NCI-H748 (cell line): ENCODE data around the gene QPCT.
"Not testable (repeated sequence)": the region's sequence is repeated elsewhere in the genome, so short reads cannot be mapped to it uniquely, and the experiment has no call there.

Experiments used
- DNase-seq: peaks from one replicate; lab custom pipeline; 2025; ENCODE audit not compliant: unreplicated experiment; lab: John Stamatoyannopoulos, UW

QPCT gene

DNA sequence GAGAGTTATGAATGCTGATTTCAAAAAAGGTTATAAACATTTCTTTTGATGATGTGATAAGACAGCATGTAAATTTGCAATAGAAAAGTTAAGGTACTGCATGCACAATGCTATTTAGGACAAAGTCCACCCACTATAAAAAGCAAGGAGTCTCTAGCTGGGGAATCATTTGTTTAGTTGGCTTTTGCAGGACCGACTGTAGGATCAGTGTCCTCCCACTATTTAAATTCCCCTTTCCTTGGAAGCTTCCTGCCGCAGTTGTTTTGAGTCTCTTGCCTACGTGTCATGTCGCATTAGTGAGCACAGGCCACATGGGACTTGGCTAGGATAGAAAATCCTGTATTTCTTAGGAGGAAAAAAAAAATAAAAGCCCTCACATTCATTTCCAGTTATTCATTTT, 13.1 kb downstream of the QPCT start:
- DNase-seq: no peak

DNA sequence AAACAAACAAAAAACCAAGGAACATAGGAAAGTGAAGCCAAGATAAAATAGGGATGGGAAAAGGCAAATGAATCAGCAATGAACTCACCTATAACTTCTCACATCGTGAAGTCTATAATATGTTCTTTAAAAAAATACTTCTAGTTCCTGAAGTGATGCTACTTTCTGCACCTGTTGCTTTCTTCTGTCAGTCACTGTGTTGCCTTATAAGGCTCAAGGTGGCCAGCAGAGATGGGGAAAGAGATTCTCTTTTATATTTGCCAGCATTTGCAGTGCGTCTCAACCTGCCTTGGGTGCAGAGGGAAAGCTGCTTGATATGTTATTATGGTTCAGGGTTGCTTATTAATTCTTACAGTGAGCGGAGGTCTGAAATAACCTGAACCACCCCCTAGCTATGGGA, 14.0 kb downstream of the QPCT start:
- no peak for DNase-seq

DNA sequence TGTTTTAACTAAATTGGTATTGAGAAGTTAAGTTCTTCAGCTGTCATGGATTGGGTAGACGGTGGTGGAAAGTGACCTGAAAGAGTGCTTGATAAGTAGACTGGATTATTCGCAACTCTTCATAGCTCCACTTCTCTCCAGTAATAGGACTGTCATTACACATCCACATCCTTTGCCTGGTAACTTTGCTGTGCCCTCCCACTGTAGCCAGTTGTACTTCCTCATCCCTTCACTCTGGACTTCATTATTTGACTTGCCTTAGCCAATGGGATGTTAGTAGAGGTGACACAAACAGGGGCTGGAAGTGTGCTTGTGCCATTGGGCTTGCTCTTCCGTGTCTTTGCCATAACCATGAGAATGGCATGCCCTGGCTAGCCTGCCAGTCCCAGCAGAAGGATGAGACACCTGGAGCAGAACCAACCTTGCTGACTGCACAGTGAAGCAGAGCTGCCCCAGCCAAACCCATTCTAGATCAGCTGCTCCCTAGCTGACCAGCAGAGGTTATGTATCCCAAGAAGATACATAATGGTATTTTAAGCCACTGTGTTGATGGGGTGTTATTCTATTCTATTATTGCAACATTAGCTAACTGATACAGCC, 16.9 kb downstream of the QPCT start:
- DNase-seq: no peak

DNA sequence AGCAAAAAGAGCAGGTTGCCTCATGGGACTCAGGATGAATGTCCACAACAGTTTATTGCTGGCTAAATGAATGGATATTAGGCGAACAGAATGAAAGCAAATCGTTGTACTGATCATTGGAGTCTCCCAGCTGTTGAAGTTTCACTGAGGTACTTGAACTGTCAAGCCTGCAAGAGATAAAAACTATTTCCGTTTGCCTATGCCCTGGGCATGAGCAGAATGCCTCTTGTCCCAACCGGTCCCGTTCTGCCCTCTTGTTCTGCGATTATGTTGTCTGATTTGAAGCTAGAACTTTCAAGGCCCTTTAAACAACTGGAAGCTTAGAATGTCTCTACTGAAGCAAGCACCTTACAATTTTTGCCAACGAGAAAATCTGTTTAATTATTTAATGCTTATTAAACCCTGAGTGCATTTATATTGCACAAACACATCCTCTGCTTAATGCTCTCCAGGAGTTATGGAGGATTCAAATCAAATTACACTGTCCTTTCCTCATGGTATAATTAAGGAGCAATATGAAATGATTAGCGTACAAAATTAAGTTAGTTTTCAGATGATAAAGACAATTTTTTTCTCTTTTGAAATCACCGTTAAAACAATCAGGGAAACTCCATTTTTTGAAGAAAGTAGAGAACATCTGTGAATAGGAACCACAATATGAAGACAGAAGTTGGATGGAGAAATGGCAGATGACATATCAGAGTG, 17.7 kb downstream of the QPCT start:
- DNase-seq: no peak

DNA sequence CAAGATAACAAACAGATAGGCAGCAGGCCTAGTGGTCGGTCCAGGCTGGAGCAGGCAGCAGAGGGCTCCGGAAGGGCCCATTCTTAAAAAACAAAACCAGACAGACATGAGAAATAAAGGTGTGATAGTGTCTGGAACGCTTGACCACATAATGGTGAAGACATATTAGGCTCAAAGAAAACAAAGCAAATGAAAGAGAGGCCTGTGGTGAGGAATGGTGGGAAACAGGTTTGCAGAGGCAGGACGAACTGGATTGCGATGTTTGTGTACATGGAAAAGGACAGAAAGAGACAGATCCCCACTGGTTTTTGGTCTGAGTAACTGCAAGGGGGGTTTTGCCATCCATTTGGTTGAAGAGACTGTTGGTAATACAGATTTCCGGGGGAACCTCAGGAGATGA, 19.9 kb downstream of the QPCT start:
- DNase-seq: no peak

DNA sequence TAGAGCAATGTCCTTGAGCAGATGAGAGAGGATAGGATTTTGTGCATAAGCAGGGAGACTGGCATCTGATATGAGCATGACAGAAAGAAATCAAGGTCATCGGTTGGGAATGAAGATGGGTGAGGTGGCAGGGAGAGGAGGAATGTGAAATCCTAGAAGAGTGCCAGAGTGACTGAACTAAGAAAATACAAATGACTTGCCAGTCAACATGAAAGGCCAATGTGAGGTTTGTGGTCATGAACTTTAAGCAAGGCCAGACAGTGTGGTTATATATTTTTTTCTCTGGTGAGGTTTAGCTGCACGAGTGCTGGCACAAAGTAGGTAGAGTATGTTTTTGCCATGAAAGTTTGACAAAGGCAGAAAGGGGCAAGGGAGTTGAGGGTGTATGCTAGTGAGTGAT, 21.2 kb downstream of the QPCT start:
- DNase-seq: no peak

DNA sequence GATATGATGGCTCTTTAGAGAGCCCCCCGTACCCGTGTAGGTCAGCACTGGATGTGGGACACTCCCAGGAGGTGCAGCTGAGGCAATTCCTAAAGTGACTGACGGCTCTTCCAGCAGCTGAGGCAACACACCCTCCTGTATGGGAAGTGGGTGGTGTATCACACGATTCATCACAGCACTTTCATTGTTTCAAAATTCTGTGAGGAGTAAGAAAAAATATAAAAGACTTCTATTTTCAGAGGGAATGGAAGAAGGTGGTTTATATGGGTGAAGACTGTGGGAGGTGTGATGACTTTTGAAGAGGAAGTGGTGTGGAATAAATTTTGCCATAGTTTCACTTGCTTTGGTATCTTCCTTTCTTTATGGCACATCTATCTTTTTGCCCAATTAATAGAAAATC, 22.3 kb downstream of the QPCT start:
- DNase-seq: no peak

DNA sequence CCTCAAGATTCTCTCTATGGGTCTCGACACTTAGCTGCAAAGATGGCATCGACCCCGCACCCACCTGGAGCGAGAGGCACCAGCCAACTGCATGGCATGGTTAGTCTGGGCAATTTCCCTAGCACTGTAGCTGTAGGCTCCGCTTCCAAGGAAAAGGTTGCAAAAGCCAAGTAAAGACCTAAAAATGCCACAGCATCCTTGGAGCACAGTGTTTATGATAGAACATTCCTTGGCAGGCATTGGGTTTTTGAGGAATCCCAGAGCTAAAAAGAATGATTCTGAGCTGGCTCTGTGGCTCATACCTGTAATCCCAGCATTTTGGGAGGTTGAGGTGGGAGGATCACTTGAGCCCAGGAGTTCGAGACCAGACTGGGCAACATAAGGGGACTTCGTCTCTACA, 22.9 kb downstream of the QPCT start:
- no peak for DNase-seq

DNA sequence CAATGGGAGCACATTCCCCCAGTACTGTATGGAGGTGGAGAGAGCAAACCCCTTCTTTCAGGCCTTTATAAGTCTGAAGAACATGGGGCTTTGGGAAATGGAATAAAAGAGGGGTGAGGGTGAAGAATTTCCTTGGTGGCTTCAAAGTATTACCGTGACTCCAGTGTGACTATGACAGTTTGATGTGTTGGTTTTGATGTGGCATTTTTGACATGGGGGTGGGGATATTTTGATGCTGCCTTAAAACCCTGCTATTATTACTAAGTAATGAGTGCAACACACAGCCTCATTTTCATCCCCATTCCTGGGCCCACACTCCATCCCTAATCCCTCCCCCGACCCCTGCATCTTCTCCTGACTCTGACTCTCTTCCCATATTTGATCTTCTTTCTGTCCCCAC, 23.6 kb downstream of the QPCT start:
- no peak for DNase-seq

DNA sequence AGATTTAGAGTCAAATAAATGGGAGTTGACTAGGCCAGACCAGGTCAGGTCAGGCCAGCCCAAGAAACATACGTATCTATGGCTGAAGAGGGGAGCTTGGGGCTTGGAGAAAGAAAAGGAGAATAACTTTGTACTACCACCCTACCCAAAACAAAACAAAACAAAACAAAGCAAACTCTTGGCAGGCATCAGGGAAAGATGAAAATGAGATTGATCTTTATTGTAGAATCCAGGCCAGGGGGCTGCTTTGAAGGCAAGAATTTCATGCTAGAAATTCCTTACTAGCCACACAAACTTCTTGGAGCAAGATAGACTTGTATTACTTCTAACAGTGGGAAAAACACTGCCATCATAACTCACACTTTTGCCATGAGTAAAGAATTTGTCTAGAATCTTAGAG, 26.2 kb downstream of the QPCT start:
- no peak for DNase-seq

DNA sequence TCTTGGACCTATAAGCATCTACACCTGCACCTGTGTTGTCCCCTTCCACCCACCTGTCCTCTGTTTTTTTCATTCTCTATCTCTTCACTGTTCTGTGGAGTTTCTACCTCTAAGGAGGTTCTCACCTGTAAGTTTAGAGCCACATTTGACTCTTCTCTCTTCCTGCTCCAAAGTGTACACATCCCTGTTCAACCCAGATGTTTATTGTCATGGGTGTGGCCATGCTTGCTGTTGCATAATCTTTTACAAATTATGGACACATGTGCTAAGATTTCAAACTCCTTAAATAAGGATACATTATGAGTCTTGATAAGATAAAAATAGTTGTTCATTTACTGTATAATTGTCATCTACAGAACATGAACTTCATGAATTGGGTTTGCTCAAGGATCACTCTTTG, 27.6 kb downstream of the QPCT start:
- no peak for DNase-seq

DNA sequence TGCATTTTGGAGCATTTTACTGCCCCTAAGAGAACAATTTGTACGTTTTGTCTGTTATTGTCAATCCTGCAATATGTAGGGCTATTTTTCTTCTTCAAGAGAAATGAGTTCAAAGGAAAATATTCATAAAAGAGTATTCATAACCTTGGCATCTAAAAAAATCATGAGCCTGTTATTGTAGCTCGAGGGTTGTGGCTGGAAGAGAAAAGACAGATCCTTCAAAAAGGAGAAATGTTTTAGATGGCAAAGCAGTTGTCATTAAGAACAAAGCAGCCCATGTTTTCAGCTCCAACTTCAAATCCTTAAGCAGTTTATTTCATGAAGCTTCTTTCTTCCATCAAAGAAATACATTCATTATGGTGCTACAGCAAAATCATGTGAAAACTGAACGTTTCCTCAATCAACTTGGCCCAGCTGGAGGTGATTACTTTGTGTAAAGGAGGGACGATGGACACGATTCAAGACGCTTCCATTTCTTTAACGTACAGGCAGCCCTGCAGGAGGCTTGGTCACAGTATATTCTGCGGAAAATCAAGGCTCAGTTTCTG, 31.4 kb downstream of the QPCT start:
- no peak for DNase-seq

DNA sequence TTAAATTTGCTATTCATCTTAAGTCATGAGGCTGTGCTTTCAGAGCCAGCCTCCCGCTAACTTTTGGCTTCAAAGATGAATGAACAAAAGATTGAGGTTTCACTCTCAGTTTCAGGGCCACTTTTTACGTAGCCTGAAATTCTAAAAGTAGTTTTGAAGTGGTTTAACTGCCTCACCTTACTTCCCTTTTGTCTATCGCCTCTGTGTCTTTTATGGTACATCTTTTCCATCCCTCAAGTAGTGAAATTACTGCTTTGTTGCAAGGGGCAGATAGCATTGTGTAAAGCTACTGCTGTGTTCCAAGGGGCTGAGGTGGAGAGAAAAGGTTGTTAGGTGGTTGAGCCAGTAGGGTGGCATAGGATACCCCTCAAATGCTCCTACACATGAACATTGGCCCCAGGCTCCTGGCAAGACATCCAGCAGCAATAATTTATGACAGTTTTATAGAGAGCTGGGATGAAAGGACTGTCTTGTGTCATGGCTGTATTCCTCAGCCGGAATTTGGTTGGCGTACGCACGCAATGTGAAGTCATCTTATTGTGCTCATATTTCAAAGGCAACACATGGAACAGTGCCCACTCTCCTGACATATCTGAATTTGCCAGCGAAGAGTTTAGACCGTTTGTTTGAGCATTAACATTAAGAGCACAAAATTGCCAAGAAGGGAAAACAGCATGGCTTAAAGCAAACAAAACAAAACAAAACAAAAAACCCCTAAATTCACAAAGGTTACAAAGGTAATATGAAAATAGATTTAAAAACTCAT, 32.2 kb downstream of the QPCT start:
- DNase-seq: no peak

DNA sequence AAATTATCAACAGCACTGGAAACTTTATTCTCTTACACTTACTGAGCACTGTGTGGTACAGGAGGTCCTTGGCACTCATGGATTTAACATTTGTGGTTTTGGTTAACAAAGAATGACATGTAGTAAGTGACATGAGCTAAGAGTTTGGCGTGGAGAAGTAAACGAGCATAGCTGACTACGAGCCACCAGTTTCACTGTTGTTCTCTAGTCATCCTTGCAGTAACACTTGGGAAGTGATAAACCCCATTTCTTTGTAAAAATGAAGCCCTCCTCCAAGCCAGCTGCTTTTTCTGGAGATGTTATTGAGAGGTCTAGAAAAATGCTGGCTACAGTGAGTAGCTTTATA, 32.7 kb downstream of the QPCT start:
- DNase-seq: no peak

DNA sequence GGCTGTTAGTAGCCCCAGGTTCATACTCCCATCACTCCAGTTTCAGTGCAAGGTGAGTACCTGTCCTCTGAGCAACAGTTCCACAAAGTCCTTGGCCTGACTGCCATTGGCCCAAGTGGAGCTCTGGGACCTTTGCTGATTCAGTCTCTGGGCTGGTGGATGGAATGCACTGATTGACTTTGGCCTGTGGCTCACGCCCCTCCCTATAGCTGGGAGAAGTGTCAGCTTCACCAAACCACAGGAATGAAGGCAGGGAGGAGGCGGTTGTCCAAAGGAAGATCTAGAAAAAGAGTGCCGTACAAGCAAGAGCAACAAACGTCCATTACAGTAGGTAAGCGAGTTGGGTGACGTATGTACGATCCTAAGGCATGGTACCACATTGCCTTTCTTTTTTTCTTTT, 34.0 kb downstream of the QPCT start:
- no peak for DNase-seq

DNA sequence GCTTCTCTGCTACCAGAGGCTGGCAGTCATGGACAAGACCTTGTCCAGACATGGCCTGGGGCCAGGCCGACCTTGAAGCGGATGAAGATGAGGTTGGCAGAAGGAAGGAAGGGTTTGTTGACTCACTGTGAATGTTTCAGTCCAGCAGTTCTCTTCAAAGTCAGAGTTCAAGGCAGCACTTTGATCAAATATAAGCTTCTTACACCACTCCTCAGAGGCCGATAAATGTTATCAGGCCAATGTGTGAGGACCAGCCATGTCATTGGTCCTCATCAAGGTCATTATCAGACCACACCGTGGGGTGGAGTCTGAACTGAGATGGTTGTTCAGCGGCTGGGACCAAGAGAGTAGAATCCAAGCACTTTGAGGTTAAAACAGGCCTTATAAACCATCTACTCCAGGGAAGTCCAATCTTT, 35.5 kb downstream of the QPCT start:
- DNase-seq: no peak

DNA sequence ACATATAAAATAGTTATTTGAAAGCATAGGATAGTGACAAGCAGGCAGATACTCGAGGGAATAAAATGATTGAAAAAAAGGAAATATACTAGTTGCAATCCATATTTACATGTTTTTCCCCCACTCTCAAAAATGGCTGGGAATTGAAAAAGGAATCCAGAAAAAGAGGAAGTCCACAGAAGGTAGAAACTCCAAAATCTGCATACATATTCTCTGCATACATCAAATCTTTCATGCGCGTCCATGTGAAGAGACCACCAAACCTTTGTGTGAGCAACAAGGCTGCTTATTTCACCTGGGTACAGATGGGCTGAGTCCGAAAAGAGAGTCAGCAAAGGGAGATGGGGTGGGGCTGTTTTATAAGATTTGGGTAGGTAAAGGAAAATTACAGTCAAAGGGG, 36.4 kb downstream of the QPCT start:
- not testable (repeated sequence) for DNase-seq

DNA sequence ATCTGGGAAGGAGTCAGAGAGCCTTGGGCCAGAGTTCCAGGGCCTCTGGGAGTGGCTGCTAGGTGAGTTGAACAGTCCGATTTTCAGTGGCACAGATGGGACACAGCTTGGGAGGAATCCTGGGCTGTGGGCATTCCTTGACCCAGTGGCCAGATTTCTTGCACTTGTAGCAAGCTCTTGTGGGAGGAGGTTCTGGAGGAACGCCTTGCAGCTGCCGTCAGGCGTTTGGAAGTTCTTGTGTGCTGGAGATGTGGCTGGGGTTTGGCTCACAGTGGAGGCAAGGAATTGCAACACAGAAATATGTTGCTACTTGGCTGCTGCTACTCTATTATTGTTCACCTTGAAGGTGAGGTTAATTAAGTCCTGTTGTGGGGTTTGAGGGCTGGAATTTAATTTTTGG, 39.8 kb downstream of the QPCT start:
- not testable (repeated sequence) for DNase-seq

DNA sequence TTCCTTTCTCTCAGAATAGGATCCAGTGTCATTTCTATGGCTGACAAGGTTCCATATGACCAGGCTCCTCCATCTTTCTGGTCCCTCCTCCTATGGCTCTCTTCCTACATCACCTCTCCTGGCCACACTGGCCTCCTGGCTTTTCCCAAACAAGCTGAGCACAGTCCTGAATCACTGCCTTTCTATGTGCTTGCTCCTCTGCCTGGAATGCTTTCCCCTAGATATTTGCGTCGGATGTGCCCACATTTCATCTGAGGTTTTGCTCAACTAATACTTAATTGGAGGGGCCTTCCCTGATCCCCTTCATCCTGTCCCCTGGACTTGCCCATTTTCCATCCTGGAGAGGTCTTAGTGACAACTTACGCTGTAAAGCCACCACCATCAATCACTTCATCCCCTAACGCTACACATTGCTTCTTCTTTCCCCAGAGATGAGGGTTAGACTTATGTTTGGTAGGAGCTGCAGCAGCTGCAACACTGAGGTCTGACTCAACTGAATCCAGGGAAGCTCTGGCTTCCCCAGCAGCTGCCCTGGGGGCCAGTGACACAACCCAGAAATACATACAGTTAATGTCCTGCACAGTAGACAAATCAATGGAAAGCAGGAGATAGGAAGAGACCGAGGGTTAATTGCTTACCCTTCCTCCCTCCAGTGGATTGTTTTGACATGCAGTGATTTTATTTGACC, 42.9 kb downstream of the QPCT start:
- no peak for DNase-seq

DNA sequence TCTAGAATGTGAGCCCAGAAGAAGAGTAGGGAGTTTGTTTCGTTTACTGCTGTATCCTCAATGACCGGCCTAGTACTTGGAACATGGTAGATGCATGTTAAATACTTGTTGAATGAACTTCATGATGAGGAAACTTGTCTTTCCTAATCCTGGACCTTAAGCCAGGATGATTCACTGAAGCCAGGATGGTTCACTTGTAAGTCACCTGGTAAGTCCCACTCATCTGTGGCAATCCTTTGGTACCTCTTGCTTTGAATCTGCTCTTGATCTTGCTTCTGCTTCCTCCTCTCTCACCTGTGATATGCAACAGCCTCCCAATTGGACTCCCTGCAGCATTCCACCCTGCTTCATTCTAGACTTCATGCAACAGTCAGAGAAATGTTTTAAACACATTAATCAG, 43.6 kb downstream of the QPCT start:
- no peak for DNase-seq

DNA sequence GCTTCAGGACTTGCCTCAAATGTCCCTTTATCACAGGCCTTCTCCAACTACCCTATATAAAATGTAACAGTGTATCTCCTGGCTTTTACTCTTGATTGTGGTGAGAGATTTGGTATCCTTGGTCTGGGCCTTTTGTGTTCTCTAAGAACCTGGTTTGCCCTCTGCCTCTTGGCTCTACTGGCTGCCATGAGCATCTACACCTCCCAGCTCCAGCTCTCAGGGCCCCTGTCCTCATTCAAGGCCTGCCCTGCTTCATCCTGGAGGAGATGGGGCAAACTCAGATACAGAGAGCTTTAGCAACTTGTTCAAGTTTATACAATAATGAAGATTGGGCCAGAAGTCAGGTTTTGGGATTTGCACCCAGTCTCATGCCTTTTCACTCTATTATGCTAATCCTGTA, 45.0 kb downstream of the QPCT start:
- DNase-seq: no peak
